ENCODE data around the gene WDR5. TPM values are rescaled to one million over a fixed set of nuclear protein-coding genes. Genes with fewer than 3 reads are reported as not detected.

The WDR5 gene
- total and polyA plus RNA-seq, 10 of the 15 experiments (the other 5 are each of a cell fraction or from before 2014, with no cell fraction given): 1.4 to 43.7 (median 33.2) TPM

- Histone ChIP-seq H3K4me1 (ENCODE audit: control insufficient read depth, insufficient read depth, low read length) (peaks cover 13% of the 10 kb centered on the region), H3K79me2 (ENCODE audit: control insufficient read depth, insufficient read depth, low read length) (no peaks in the 10 kb centered on the region), H3K27me3 (replicated peaks in 1 of 2; ENCODE audit: control insufficient read depth in 2 of 2, insufficient read depth in 2 of 2, low read length in 1 of 2) (no peaks in the 10 kb centered on the region; a peak in 1 of 4 replicates), H3K36me3 (ENCODE audit: control insufficient read depth in 2 of 2, insufficient read depth in 2 of 2, low read length in 1 of 2) (no peaks in the 10 kb centered on the region), H2AFZ (ENCODE audit: control insufficient read depth, low read depth, low read length) (no peak overlapping the region), H3K4me2 (ENCODE audit: control insufficient read depth, insufficient read depth) (no peak overlapping the region), H4K20me1 (ENCODE audit: control insufficient read depth, insufficient read depth) (no peaks in the 10 kb centered on the region), H3K9ac (ENCODE audit: control insufficient read depth, insufficient read depth, low read length) (no peak overlapping the region), H3K9me3 (replicated peaks; ENCODE audit: control insufficient read depth, insufficient read depth, low read length) (no peaks in the 10 kb centered on the region), H3K27ac (ENCODE audit: control insufficient read depth, insufficient read depth) (no peak overlapping the region), H3K4me3 (no peak overlapping the region)
- RAD21 ChIA-PET (ENCODE audit: unreplicated experiment): no interaction called here
- no TSS peak for BruUV-seq (replicated peaks)
- intact Hi-C loops (cut with micrococcal nuclease; ENCODE audit: unreplicated experiment) (no loop called here), in situ Hi-C loops (cut with MboI) (no loop called here)
- TF ChIP-seq CEBPZ (IDR thresholded peaks at IDR 0.05; ENCODE audit: low read depth, low read length): no peak
- no peak for TF ChIP-seq FOXM1 (IDR thresholded peaks at IDR 0.05; ENCODE audit: low read depth, low read length)
- no peak for TF ChIP-seq E2F8 (IDR thresholded peaks at IDR 0.05; ENCODE audit: low read depth, partially characterized antibody)
- TF ChIP-seq RAD51 (IDR thresholded peaks at IDR 0.05): no peak
- TF ChIP-seq NFXL1 (IDR thresholded peaks at IDR 0.05; ENCODE audit: borderline replicate concordance): no peak
- TF ChIP-seq IRF4 (IDR thresholded peaks at IDR 0.05; ENCODE audit: low read depth, low read length): no peak
- no peak for TF ChIP-seq NFIC (IDR thresholded peaks at IDR 0.05; ENCODE audit: low read depth, low read length)
- CTCF ChIA-PET: interaction anchor here (1.0 kb wide), 1 partner anchor 8 kb away, joined by 4 read pairs; no protein-coding TSS in a partner anchor
- POLR2A ChIA-PET: no interaction called here
- DNase-seq (ENCODE audit: low read depth, low spot score): no peak
- no peak for ATAC-seq
- FAIRE-seq: no peak
- WGBS (ENCODE audit: insufficient coverage, insufficient replicate concordance, low lambda C conversion rate, missing lambda C conversion rate): 43% methylated on average over 9 of the region's 9 CpGs
- SMC1A ChIA-PET (ENCODE audit: uncharacterized antibody, unreplicated experiment): no interaction called here
These were observed 42.5 kb downstream of the WDR5 start for GRCh38 chr9:134178394-134178767.

All from GM12878 (cell line).